GM19025 (cell line): ENCODE data around the gene PRR30.
"Not testable (repeated sequence)": the region's sequence is repeated elsewhere in the genome, so short reads cannot be mapped to it uniquely, and the experiment has no call there.

Source experiments
- ATAC-seq: cut with Tn5 transposase; IDR thresholded peaks from one replicate; pipeline ENCODE4 v1.9.1; 2021; ENCODE audit warnings: mild to moderate bottlenecking, low read depth, moderate library complexity; ENCODE audit not compliant: unreplicated experiment

The PRR30 gene

GRCh38 chr2:27139310-27139709, at the start of gene PRR30:
Gene PRR30, minus strand, starts transcription at chr2:27139410. Its CDS starts 1,081 bp downstream, at chr2:27138329.
- no peak for ATAC-seq

GRCh38 chr2:27186613-27187345, 47.6 kb upstream of the PRR30 start:
- no peak for ATAC-seq

GRCh38 chr2:27185331-27186026, 46.3 kb upstream of the PRR30 start:
- no peak for ATAC-seq

- no peak for ATAC-seq
These were observed 44.9 kb upstream of the PRR30 start for GRCh38 chr2:27184115-27184514.

- ATAC-seq, result no peak
These were observed 43.1 kb upstream of the PRR30 start for GRCh38 chr2:27182346-27182745.

GRCh38 chr2:27179344-27180000, 40.3 kb upstream of the PRR30 start:
- ATAC-seq, result no peak

GRCh38 chr2:27178469-27178868, 39.3 kb upstream of the PRR30 start:
- no peak for ATAC-seq

- ATAC-seq, result no peak
These were observed 38.5 kb upstream of the PRR30 start for GRCh38 chr2:27177441-27178351.

GRCh38 chr2:27175781-27176180, 36.6 kb upstream of the PRR30 start:
- not testable (repeated sequence) for ATAC-seq

GRCh38 chr2:27175330-27175729, 36.1 kb upstream of the PRR30 start:
- no peak for ATAC-seq

GRCh38 chr2:27174638-27175037, 35.4 kb upstream of the PRR30 start:
- no peak for ATAC-seq

GRCh38 chr2:27171351-27171848, 32.2 kb upstream of the PRR30 start:
- ATAC-seq, result no peak

GRCh38 chr2:27170581-27171337, 31.5 kb upstream of the PRR30 start:
- no peak for ATAC-seq

- ATAC-seq, result no peak
These were observed 26.0 kb upstream of the PRR30 start for GRCh38 chr2:27164960-27165763.

- ATAC-seq, result no peak
These were observed 23.2 kb upstream of the PRR30 start for GRCh38 chr2:27162151-27163121.

GRCh38 chr2:27160191-27160590, 21.0 kb upstream of the PRR30 start:
- no peak for ATAC-seq

GRCh38 chr2:27159271-27159670, 20.1 kb upstream of the PRR30 start:
- ATAC-seq, result no peak

- no peak for ATAC-seq
These were observed 19.3 kb upstream of the PRR30 start for GRCh38 chr2:27158468-27158867.
